ENCODE measurements around the gene PYGM. TPM values are rescaled to one million over a fixed set of nuclear protein-coding genes. Genes with fewer than 3 reads are reported as not detected.
A peak's percentile ranks its signal among the peaks of the same experiment; 100 is the strongest.

Gene PYGM
- total and polyA plus RNA-seq, 9 donors, result 0.24 to 12.0 (median 3.1) TPM

DNA sequence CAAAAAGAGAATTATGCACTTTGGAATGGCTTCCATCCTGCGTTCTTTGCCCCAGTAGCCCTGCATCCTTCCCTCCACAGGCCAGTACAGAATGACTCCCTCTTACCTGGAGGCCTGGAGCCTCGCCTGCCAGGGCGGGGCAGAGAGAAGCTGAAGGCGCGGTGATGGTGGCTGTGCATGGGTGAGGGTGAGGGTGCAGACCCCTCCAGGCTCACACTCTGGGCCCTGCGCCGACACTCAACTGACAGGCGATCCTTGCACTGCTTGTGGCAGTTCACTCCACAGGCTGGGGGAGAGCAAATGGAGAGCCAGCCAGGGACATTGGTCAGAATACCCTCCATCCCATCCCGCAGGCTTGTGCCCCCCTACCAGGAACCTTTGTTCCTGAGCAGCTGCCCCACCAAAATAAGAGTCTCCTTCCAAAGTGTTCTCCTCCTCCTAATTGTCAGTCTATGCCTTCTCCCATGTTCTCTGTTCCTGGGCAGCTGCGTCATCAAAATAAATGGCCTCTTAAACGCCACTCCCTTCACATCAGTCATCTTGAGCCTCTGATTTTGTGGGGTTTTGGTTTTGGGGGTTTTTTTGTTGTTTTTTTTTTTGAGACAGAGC lies 30.9 kb downstream of the PYGM start:
- Histone ChIP-seq H3K9me3 (no peaks in the 10 kb centered on the region), H3K36me3 (no peaks in the 10 kb centered on the region), H3K4me1 (ENCODE audit: insufficient read depth) (no peaks in the 10 kb centered on the region), H3K27me3 (no peaks in the 10 kb centered on the region), H3K27ac (no peak overlapping the region), H3K4me3 (no peak overlapping the region)
- 92 to 95% (median 95%) methylated on average over 11 of the region's 11 CpGs for WGBS, 3 donors
- peak in 2 of 5 donors; percentile 13 to 17 for DNase-seq
- intact Hi-C loops (cut with DNase I), result no loop called here
- TF ChIP-seq, protein P1, sequence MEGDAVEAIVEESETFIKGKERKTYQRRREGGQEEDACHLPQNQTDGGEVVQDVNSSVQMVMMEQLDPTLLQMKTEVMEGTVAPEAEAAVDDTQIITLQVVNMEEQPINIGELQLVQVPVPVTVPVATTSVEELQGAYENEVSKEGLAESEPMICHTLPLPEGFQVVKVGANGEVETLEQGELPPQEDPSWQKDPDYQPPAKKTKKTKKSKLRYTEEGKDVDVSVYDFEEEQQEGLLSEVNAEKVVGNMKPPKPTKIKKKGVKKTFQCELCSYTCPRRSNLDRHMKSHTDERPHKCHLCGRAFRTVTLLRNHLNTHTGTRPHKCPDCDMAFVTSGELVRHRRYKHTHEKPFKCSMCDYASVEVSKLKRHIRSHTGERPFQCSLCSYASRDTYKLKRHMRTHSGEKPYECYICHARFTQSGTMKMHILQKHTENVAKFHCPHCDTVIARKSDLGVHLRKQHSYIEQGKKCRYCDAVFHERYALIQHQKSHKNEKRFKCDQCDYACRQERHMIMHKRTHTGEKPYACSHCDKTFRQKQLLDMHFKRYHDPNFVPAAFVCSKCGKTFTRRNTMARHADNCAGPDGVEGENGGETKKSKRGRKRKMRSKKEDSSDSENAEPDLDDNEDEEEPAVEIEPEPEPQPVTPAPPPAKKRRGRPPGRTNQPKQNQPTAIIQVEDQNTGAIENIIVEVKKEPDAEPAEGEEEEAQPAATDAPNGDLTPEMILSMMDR (IDR thresholded peaks at IDR 0.05), result no peak
- TF ChIP-seq EP300 (IDR thresholded peaks at IDR 0.05) (no peak), POLR2A (IDR thresholded peaks at IDR 0.05) (no peak)

DNA sequence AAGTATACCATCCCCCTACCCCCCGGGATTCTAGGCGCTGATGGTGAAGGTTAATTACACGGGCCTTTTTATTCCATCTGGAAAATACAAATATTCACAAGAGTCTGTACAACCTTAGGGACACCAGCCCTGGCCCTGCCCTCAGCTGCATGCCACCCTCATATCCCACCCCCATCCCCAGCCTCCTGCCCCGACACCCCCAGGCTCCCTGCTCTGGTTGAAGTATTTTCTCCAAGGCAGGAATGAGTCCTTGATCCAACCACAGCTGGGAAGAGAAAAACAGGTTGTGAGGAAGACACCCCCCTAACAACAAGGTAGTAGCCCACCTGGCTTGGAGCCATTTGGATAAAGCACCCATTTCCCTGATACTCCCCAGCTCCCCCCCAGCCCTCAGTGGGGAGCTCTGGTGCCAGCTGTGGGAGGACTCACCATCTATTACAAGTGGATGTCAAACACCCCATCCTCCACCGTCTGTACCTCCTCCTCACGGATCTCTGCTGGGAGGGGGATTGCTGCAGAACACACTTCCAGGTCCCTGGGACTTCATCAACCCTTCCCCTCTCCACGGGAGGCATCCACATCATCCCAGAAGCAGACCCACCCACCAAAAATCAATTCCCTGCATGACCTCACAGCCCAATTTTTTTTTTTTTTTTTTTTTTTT lies 32.8 kb downstream of the PYGM start:
- Histone ChIP-seq H3K27me3 (no peaks in the 10 kb centered on the region), H3K4me3 (no peak overlapping the region), H3K9me3 (no peaks in the 10 kb centered on the region), H3K27ac (no peak overlapping the region), H3K4me1 (ENCODE audit: insufficient read depth) (no peaks in the 10 kb centered on the region), H3K36me3 (no peaks in the 10 kb centered on the region)
- whole genome bisulfite sequencing, 3 donors, result 59 to 70% (median 66%) methylated on average over 7 of the region's 7 CpGs
- no peak for TF ChIP-seq EP300 (IDR thresholded peaks at IDR 0.05)
- no peak for TF ChIP-seq POLR2A (IDR thresholded peaks at IDR 0.05)
- TF ChIP-seq, protein P1 (IDR thresholded peaks at IDR 0.05), result no peak
- DNase-seq, result peak in 1 of 5 donors; percentile 13
- intact Hi-C loops (cut with DNase I), result no loop called here

DNA sequence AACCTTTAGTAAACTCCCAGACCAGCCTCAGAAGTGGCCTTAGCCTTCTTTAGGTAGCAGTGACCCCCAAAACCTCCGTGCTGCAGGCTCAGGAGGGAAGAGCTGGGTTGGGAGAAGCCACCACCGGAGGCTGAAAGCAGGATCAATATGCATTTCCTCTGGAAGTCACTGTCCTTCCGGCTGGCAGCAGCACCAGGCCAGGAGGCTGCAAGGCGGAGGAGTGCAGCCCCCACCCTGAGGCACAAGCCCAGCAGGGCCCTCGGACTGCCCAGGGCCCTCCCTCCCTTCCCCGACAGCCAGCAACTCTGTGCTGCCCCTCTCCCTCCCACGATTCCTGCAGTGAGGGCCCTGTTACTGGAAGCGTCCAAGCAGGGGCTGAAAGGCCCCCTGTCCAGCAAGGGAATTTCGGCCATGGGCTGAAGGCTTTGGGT lies 33.5 kb downstream of the PYGM start:
- no peak for TF ChIP-seq EP300 (IDR thresholded peaks at IDR 0.05)
- TF ChIP-seq, protein P1 (IDR thresholded peaks at IDR 0.05), result no peak
- TF ChIP-seq POLR2A (IDR thresholded peaks at IDR 0.05), result no peak
- H3K36me3 ChIP-seq, result no peaks in the 10 kb centered on the region
- no peak overlapping the region for H3K4me3 ChIP-seq
- H3K27ac ChIP-seq, result no peak overlapping the region
- WGBS, 3 donors, result 37 to 51% (median 41%) methylated on average over 9 of the region's 9 CpGs
- peak in 1 of 5 donors; percentile 22 for DNase-seq
- no peaks in the 10 kb centered on the region for H3K9me3 ChIP-seq
- H3K27me3 ChIP-seq, result no peaks in the 10 kb centered on the region
- H3K4me1 ChIP-seq (ENCODE audit: insufficient read depth), result no peaks in the 10 kb centered on the region
- intact Hi-C loops (cut with DNase I), result no loop called here

DNA sequence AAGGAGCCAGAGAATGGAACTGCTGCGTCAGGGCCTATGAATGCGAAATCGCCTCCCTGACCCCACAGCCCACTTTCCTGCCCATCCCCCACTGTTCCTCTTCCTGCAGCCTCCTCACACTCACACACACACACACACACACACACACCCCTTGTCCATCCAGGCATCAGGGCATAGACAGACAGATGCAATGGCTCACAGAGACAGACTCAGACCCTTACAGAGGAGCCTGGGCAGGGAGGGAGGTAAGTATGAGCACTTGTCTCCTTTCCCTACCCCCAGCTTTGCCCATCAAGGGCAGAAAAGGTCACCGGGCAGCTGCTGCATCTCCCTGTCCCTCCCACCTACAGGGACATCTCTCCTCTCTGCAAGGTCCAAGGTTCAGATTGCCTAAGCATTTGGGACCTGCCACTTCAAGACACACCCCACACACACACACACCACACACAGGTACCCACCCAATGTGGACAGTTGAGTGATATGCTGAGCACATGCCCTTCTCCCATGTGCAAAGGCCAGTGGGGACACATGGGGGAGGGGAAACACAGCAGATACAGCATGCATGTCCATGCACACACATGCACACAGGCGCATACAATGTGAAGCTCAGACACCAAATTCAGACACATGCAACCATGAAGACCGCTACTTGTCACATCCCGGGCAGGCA lies 34.8 kb downstream of the PYGM start:
- intact Hi-C loops (cut with DNase I), result loop anchor here in 1 of 4 donors (5.0 kb wide), 1 partner anchor 38 kb away; no protein-coding TSS in a partner anchor

More for the DNA sequence above, 34.8 kb downstream of the PYGM start:
- peak in 1 of 5 donors; percentile 21 for DNase-seq
- Histone ChIP-seq H3K27ac (no peak overlapping the region), H3K4me3 (no peak overlapping the region), H3K27me3 (no peaks in the 10 kb centered on the region), H3K4me1 (ENCODE audit: insufficient read depth) (no peaks in the 10 kb centered on the region), H3K36me3 (no peaks in the 10 kb centered on the region), H3K9me3 (no peaks in the 10 kb centered on the region)
- WGBS, 3 donors, result 76 to 85% (median 80%) methylated on average over 6 to 7 of the region's 7 CpGs
- no peak for TF ChIP-seq EP300 (IDR thresholded peaks at IDR 0.05)
